Transverse colon (tissue), 3 donors: ENCODE measurements around the gene TNFRSF18.

ENCODE experiments used
- EP300 ChIP-seq: sonication (generic); formaldehyde crosslinking; IDR thresholded peaks from one replicate; pipeline ENCODE4 v1.6.1; 2017; ENCODE audit warnings: antibody characterized with exemption, low read depth
- TF ChIP-seq, protein P1 (sequence below), 5 experiments: fragments of 200-600 bp in 3 of 5; fragments of 450-650 bp in 2 of 5; sonication (generic) in 3 of 5; IDR thresholded peaks; 1 replicate in 2 of 5; 2 replicates in 3 of 5; pipeline ENCODE4 v1.5.1; 2016 to 2017; ENCODE audit warnings: antibody characterized with exemption in 5 of 5, inconsistent platforms in 3 of 5, mild to moderate bottlenecking in 2 of 5, moderate library complexity in 1 of 5

DNA sequence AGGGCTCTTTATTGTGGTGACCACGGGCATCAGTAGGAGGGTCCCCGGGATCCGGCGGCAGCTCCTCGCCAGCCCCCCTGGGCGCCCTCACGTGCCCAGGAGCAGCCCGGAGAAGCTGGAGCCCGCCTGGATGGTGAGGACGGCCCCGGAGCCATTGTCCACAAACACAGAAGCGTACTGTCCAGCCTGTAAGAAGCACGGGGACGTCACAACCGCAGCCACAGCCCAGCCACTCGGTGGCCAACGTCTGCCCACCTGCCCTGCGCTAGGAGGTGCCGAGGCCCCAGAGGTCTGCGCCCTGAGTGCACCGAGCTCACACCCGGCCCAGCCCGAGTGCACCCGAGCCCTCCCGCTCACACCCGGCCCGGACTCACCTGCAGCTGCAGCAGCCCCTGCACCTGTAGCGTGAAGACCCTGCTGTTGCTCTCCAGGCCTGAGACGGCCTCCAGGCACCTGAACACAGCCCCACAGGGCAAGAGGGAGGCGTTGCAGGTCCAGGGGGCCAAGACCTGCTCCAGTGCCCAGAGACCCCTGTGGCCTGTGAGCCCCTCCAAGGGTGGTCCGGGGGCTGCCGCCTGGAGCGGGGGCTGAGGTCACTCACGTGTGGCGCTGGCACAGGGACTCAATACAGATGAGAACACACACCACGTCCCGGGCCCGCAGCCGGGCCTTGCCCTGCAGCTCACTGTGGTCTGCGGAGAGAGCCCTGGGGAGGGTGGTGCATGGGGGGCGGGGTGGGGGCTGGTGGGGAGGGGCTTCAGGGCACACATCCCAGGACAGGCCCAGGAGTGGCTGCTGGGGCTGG lies 36.3 kb upstream of the TNFRSF18 start:
- no peak for TF ChIP-seq EP300
- TF ChIP-seq, protein P1, sequence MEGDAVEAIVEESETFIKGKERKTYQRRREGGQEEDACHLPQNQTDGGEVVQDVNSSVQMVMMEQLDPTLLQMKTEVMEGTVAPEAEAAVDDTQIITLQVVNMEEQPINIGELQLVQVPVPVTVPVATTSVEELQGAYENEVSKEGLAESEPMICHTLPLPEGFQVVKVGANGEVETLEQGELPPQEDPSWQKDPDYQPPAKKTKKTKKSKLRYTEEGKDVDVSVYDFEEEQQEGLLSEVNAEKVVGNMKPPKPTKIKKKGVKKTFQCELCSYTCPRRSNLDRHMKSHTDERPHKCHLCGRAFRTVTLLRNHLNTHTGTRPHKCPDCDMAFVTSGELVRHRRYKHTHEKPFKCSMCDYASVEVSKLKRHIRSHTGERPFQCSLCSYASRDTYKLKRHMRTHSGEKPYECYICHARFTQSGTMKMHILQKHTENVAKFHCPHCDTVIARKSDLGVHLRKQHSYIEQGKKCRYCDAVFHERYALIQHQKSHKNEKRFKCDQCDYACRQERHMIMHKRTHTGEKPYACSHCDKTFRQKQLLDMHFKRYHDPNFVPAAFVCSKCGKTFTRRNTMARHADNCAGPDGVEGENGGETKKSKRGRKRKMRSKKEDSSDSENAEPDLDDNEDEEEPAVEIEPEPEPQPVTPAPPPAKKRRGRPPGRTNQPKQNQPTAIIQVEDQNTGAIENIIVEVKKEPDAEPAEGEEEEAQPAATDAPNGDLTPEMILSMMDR (IDR thresholded peaks at IDR 0.05), result no peak
